Parathyroid adenoma (tissue), 2 donors: Measurements from ENCODE around the gene TIFAB.

Source experiments
- H2AFZ ChIP-seq: fragments of 300-600 bp; sonication (generic); one replicate; pipeline ENCODE4 v1.7.0; 2017; ENCODE audit warnings: antibody characterized with exemption, mild to moderate bottlenecking
- H3K27ac ChIP-seq: fragments of 300-600 bp; sonication (generic); one replicate; pipeline ENCODE4 v1.7.0; 2017
- H3K27me3 ChIP-seq: fragments of 300-600 bp; sonication (generic); one replicate; pipeline ENCODE4 v1.7.0; 2017; ENCODE audit warnings: low read length; ENCODE audit not compliant: control insufficient read depth, insufficient read depth
- H3K36me3 ChIP-seq: fragments of 300-600 bp; sonication (generic); one replicate; pipeline ENCODE4 v1.7.0; 2017; ENCODE audit warnings: low read length; ENCODE audit not compliant: control insufficient read depth, insufficient read depth
- H3K4me1 ChIP-seq: fragments of 300-600 bp; sonication (generic); one replicate; pipeline ENCODE4 v1.7.0; 2017; ENCODE audit warnings: control low read depth
- H3K4me2 ChIP-seq: fragments of 300-600 bp; sonication (generic); one replicate; pipeline ENCODE4 v1.7.0; 2017; ENCODE audit warnings: low read length
- H3K4me3 ChIP-seq: fragments of 300-600 bp; sonication (generic); one replicate; pipeline ENCODE4 v1.7.0; 2017; ENCODE audit warnings: low read depth, low read length
- H3K79me2 ChIP-seq: fragments of 300-600 bp; sonication (generic); one replicate; pipeline ENCODE4 v1.7.0; 2017; ENCODE audit warnings: control low read depth
- H3K9ac ChIP-seq: fragments of 300-600 bp; sonication (generic); one replicate; pipeline ENCODE4 v1.7.0; 2017; ENCODE audit warnings: mild to moderate bottlenecking
- H3K9me3 ChIP-seq: fragments of 300-600 bp; sonication (generic); one replicate; pipeline ENCODE4 v1.7.0; 2017; ENCODE audit warnings: low read length; ENCODE audit not compliant: control insufficient read depth
- TF ChIP-seq, protein P1 (sequence below): fragments of 300-600 bp; sonication (generic); IDR thresholded peaks from one replicate; pipeline ENCODE4 v1.7.0; 2017; ENCODE audit warnings: antibody characterized with exemption, mild to moderate bottlenecking
- donor health status: primary hyperparathyroidism.

TIFAB gene

DNA sequence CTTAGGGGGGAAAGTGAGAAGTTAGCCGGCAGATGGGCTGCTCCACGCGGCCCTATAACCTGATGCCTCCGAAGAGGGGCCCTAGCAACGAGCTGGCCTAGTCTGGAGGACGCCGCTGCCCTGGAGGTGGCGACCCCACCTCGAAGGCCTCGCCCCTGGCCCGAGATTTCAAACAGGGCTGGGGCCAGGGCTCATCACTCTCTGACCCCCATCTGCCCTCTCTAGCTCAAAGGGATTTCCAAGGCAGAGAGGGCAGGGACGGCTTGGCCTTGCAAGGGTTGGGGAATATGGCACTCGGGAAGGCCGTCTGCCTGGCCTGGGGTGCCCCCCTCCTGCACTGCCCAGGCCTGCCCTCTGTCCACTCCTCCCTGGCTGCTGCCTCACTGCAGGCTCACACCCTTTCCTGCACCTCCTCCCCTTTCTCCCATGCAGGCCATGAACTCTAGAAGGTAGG, 25.5 kb upstream of the TIFAB start:
- Histone ChIP-seq H3K36me3 (no peaks in the 10 kb centered on the region), H3K79me2 (no peaks in the 10 kb centered on the region), H3K9me3 (no peaks in the 10 kb centered on the region), H3K27me3 (no peaks in the 10 kb centered on the region), H3K27ac (no peak overlapping the region), H3K4me1 (no peaks in the 10 kb centered on the region), H2AFZ (no peak overlapping the region), H3K4me2 (no peak overlapping the region), H3K4me3 (no peak overlapping the region), H3K9ac (no peak overlapping the region)
- TF ChIP-seq, protein P1, sequence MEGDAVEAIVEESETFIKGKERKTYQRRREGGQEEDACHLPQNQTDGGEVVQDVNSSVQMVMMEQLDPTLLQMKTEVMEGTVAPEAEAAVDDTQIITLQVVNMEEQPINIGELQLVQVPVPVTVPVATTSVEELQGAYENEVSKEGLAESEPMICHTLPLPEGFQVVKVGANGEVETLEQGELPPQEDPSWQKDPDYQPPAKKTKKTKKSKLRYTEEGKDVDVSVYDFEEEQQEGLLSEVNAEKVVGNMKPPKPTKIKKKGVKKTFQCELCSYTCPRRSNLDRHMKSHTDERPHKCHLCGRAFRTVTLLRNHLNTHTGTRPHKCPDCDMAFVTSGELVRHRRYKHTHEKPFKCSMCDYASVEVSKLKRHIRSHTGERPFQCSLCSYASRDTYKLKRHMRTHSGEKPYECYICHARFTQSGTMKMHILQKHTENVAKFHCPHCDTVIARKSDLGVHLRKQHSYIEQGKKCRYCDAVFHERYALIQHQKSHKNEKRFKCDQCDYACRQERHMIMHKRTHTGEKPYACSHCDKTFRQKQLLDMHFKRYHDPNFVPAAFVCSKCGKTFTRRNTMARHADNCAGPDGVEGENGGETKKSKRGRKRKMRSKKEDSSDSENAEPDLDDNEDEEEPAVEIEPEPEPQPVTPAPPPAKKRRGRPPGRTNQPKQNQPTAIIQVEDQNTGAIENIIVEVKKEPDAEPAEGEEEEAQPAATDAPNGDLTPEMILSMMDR: no peak

- TF ChIP-seq, protein P1: no peak
- no peak overlapping the region for H3K4me2 ChIP-seq
- no peaks in the 10 kb centered on the region for H3K9me3 ChIP-seq
- no peak overlapping the region for H3K4me3 ChIP-seq
- no peak overlapping the region for H2AFZ ChIP-seq
- no peaks in the 10 kb centered on the region for H3K27me3 ChIP-seq
- H3K4me1 ChIP-seq: no peaks in the 10 kb centered on the region
- H3K36me3 ChIP-seq: no peaks in the 10 kb centered on the region
- H3K27ac ChIP-seq: no peak overlapping the region
- H3K9ac ChIP-seq: no peak overlapping the region
- no peaks in the 10 kb centered on the region for H3K79me2 ChIP-seq
Observed at GRCh38 chr5:135476615-135477581, 24.7 kb upstream of the TIFAB start.

GRCh38 chr5:135473956-135474670, 22.0 kb upstream of the TIFAB start:
- H3K27ac ChIP-seq: no peak overlapping the region
- no peaks in the 10 kb centered on the region for H3K79me2 ChIP-seq
- H3K36me3 ChIP-seq: no peaks in the 10 kb centered on the region
- H3K27me3 ChIP-seq: no peaks in the 10 kb centered on the region
- no peaks in the 10 kb centered on the region for H3K9me3 ChIP-seq
- H3K4me3 ChIP-seq: no peak overlapping the region
- no peaks in the 10 kb centered on the region for H3K4me1 ChIP-seq
- no peak overlapping the region for H3K4me2 ChIP-seq
- H2AFZ ChIP-seq: no peak overlapping the region
- TF ChIP-seq, protein P1: no peak
- no peak overlapping the region for H3K9ac ChIP-seq

- H3K27ac ChIP-seq: no peak overlapping the region
- H2AFZ ChIP-seq: no peak overlapping the region
- TF ChIP-seq, protein P1: no peak
- H3K27me3 ChIP-seq: peaks cover 5% of the 10 kb centered on the region
- H3K79me2 ChIP-seq: no peaks in the 10 kb centered on the region
- H3K4me3 ChIP-seq: no peak overlapping the region
- H3K4me1 ChIP-seq: no peaks in the 10 kb centered on the region
- no peaks in the 10 kb centered on the region for H3K9me3 ChIP-seq
- H3K9ac ChIP-seq: no peak overlapping the region
- H3K4me2 ChIP-seq: no peak overlapping the region
- H3K36me3 ChIP-seq: no peaks in the 10 kb centered on the region
Observed at GRCh38 chr5:135472141-135472540, 20.0 kb upstream of the TIFAB start.
